GM18868 (cell line): ENCODE measurements around the gene DCUN1D4.

Experiments
- ATAC-seq: cut with Tn5 transposase; IDR thresholded peaks from one replicate; pipeline ENCODE4 v1.9.1; 2021; ENCODE audit warnings: mild to moderate bottlenecking, moderate library complexity; ENCODE audit not compliant: unreplicated experiment

Gene DCUN1D4

DNA sequence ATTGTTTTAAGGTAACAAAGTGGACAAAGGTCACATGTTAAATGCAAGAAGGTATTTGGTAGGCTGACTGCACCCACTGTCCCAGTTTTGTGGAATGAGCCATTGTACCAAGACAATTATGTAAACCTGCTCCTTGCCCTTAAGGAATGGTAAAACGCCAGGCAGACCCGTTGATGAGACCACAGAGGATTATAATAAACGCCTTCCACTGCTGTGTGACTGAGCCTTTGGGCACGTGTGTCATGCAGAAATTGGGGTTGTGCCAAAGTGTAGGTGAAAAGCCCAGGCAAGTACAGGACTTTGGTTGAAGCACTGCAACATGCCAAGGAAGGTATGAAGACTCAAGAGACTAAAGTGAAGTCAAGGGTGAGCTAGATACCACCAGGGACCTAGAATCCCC, 117.5 kb downstream of the DCUN1D4 start:
- ATAC-seq = no peak

DNA sequence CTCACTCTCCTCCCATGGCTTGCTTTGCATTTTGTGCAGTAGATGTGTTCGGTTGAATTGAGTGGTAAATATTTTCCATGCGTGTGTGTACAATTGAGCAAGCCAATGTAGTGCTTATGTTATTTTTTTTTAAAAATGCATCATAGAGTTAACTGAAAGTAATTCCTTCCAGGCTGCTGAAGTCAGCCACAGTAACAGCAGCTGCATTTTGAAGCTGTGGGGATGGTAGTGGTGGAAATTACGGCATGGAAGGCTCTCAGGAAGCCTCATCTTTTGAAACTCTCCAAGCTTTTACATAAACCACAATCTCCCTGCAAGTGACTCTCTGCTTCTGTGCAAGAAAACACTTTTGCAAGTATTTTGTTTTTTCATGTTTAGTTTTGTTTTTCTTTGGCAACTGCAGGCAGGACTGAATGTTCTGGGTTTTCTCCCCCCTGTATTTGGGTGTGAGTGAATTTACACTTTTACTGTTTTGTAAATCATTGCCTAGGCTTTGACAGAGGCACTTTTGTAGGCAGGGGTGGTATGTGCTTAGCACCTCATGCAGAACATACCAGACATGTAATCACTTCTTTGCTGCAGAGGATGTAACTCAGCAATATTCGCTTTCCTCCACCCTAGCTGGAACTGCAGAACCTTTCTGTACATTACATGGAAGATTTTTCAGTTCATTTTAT, 121.0 kb downstream of the DCUN1D4 start:
- no peak for ATAC-seq

DNA sequence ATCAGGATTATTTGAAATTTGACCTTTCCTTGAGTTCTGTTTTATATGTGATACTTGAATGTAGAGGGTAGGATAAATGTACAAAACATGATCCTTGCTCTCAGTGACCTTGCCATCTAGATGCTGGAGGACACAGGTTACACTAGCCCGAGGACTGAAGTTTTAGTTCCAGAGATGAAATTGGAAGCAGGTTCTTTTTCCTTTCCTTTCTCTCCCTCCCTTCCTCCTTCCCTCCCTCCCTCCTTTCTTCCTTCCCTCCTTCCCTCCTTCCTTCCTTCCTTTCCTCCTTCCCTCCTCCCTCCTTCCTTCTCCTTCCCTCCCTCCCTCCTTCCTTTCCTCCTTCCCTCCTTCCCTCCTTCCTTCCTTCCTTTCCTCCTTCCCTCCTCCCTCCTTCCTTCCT, 122.9 kb downstream of the DCUN1D4 start:
- no peak for ATAC-seq
